ENCODE measurements around the gene CIAO3. TPM values are rescaled to one million over a fixed set of nuclear protein-coding genes. Genes with fewer than 3 reads are reported as not detected.

Gene CIAO3
- total and polyA plus RNA-seq, 10 of the 15 experiments (the other 5 are each of a cell fraction or from before 2014, with no cell fraction given) = 1.4 to 37.5 (median 30.8) TPM

DNA sequence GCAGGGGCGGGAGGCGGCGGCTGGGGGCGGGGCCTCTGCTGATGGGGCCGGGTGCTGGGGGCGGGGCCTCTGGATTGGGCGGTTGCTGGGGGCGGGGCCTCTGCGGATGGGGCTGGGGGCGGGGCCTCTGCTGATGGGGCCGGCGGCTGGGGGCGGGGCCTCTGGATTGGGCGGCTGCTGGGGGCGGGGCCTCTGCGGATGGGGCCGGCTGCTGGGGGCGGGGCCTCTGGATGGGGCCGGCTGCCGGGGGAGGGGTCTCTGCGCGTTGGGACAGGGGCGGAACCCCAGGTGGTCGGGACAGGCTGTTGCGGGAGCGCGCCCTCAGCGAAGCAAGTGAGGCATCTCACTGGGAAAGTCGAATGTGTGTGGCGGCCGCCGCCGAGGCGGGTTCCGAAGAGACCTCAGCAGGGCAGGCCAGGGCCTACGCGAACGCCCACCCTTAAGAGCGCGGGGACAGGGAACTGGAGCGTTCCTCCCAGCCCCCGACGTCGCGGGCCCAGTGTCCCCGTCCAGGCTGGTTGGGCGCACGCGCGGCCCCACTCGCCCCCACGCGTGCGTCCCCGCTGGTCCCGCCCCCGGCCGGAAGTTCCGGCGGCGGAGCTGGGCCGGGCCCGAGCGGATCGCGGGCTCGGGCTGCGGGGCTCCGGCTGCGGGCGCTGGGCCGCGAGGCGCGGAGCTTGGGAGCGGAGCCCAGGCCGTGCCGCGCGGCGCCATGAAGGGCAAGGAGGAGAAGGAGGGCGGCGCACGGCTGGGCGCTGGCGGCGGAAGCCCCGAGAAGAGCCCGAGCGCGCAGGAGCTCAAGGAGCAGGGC, 60.8 kb downstream of the CIAO3 start, which contains the start of gene STUB1 (continued):
- TF ChIP-seq, protein P1, sequence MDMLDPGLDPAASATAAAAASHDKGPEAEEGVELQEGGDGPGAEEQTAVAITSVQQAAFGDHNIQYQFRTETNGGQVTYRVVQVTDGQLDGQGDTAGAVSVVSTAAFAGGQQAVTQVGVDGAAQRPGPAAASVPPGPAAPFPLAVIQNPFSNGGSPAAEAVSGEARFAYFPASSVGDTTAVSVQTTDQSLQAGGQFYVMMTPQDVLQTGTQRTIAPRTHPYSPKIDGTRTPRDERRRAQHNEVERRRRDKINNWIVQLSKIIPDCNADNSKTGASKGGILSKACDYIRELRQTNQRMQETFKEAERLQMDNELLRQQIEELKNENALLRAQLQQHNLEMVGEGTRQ (IDR thresholded peaks at IDR 0.05; ENCODE audit: borderline replicate concordance, low read depth, low read length) = no peak
- TF ChIP-seq, protein P2, sequence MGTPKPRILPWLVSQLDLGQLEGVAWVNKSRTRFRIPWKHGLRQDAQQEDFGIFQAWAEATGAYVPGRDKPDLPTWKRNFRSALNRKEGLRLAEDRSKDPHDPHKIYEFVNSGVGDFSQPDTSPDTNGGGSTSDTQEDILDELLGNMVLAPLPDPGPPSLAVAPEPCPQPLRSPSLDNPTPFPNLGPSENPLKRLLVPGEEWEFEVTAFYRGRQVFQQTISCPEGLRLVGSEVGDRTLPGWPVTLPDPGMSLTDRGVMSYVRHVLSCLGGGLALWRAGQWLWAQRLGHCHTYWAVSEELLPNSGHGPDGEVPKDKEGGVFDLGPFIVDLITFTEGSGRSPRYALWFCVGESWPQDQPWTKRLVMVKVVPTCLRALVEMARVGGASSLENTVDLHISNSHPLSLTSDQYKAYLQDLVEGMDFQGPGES (IDR thresholded peaks at IDR 0.05) = no peak
- no peak for TF ChIP-seq SREBF2 (IDR thresholded peaks at IDR 0.05; ENCODE audit: low read length)
- TF ChIP-seq GATAD2B (conservative IDR thresholded peaks at IDR 0.05; ENCODE audit: low read depth) = peak; percentile 94
- no peak for TF ChIP-seq MYC (IDR thresholded peaks at IDR 0.05; ENCODE audit: insufficient read depth, insufficient read length, insufficient replicate concordance, low read length, severe bottlenecking)
- TF ChIP-seq PML (IDR thresholded peaks at IDR 0.05; ENCODE audit: low read length) = no peak
- no peak for TF ChIP-seq SPI1 (IDR thresholded peaks at IDR 0.05; ENCODE audit: borderline replicate concordance, insufficient read depth, low read depth, low read length)
- TF ChIP-seq ATF2 (IDR thresholded peaks at IDR 0.05; ENCODE audit: low read length) = no peak
- TF ChIP-seq E2F8 (IDR thresholded peaks at IDR 0.05; ENCODE audit: low read depth, partially characterized antibody) = no peak
- TF ChIP-seq STAT1 (conservative IDR thresholded peaks at IDR 0.05) = no peak
- TF ChIP-seq EED (IDR thresholded peaks at IDR 0.05; ENCODE audit: low read depth) = no peak
- no peak for TF ChIP-seq ZNF622 (IDR thresholded peaks at IDR 0.05)
- TF ChIP-seq MEF2B (IDR thresholded peaks at IDR 0.05; ENCODE audit: partially characterized antibody, poor library complexity, severe bottlenecking) = no peak
- TF ChIP-seq GABPA (IDR thresholded peaks at IDR 0.05; ENCODE audit: low read depth) = no peak; the same call in 1 of the 2 replicates
- TF ChIP-seq HCFC1 (IDR thresholded peaks at IDR 0.05; ENCODE audit: low read length) = no peak; the same call in 1 of the 2 replicates
- TF ChIP-seq FOXK2 (IDR thresholded peaks at IDR 0.05) = no peak
- TF ChIP-seq ZZZ3 (IDR thresholded peaks at IDR 0.05; ENCODE audit: control insufficient read depth, insufficient read length, low read depth) = no peak
- no peak for TF ChIP-seq NFYB (IDR thresholded peaks at IDR 0.05; ENCODE audit: insufficient read depth, low read depth, low read length)
- TF ChIP-seq, protein P3, sequence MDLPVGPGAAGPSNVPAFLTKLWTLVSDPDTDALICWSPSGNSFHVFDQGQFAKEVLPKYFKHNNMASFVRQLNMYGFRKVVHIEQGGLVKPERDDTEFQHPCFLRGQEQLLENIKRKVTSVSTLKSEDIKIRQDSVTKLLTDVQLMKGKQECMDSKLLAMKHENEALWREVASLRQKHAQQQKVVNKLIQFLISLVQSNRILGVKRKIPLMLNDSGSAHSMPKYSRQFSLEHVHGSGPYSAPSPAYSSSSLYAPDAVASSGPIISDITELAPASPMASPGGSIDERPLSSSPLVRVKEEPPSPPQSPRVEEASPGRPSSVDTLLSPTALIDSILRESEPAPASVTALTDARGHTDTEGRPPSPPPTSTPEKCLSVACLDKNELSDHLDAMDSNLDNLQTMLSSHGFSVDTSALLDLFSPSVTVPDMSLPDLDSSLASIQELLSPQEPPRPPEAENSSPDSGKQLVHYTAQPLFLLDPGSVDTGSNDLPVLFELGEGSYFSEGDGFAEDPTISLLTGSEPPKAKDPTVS (IDR thresholded peaks at IDR 0.05; ENCODE audit: low read depth, low read length) = no peak
- peak; percentile 34 for TF ChIP-seq KLF5 (IDR thresholded peaks at IDR 0.05; ENCODE audit: partially characterized antibody)
- TF ChIP-seq SIX5 (IDR thresholded peaks at IDR 0.05; ENCODE audit: low read depth, low read length, severe bottlenecking) = no peak

Data from GM12878 (cell line).